Neural progenitor cell (in vitro differentiated cells): ENCODE results near the gene MTSS2.

Source experiments
- EZH2 ChIP-seq: fragments of 200-600 bp; sonication (generic); IDR thresholded peaks from 2 replicates; pipeline ENCODE4 v1.6.1; 2017; ENCODE audit warnings: antibody characterized with exemption, mild to moderate bottlenecking, moderate library complexity
- EZH2phosphoT487 ChIP-seq: fragments of 200-600 bp; sonication (generic); IDR thresholded peaks from 2 replicates; pipeline ENCODE4 v1.6.1; 2017; ENCODE audit warnings: antibody characterized with exemption
- TF ChIP-seq, protein P1 (sequence below): fragments of 200-600 bp; sonication (generic); IDR thresholded peaks from 2 replicates; pipeline ENCODE4 v1.5.1; 2017; ENCODE audit warnings: antibody characterized with exemption, mild to moderate bottlenecking

DNA sequence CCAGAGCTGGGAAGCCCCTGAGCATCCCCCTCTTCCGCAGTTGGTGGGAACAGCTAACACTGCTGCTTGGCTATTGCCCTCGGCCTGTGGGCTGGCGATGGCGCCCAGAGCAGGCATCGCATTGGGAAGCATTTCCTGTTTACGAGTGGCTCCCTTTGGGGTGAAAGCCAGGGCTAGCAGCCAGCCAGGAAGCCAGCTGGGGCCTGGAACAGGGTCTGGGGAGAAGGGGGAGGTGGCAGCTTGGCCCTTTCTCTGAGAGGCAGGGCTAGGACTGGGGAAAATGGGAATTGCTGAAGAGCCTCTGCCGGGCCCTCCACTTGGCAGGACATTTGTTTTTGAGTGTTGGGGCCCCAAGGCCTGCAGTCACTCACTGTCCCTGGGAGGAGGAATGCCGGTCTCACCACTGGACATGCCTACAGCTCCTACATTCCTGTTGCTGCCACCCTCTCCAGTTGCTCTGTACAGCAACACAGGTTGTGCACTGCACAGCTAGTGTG is 2.4 kb upstream of the MTSS2 start:
- TF ChIP-seq, protein P1, sequence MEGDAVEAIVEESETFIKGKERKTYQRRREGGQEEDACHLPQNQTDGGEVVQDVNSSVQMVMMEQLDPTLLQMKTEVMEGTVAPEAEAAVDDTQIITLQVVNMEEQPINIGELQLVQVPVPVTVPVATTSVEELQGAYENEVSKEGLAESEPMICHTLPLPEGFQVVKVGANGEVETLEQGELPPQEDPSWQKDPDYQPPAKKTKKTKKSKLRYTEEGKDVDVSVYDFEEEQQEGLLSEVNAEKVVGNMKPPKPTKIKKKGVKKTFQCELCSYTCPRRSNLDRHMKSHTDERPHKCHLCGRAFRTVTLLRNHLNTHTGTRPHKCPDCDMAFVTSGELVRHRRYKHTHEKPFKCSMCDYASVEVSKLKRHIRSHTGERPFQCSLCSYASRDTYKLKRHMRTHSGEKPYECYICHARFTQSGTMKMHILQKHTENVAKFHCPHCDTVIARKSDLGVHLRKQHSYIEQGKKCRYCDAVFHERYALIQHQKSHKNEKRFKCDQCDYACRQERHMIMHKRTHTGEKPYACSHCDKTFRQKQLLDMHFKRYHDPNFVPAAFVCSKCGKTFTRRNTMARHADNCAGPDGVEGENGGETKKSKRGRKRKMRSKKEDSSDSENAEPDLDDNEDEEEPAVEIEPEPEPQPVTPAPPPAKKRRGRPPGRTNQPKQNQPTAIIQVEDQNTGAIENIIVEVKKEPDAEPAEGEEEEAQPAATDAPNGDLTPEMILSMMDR: no peak
- TF ChIP-seq EZH2: no peak
- TF ChIP-seq EZH2phosphoT487: no peak
